Measurements from ENCODE around the gene KIF16B.
"Not testable (repeated sequence)": the region's sequence is repeated elsewhere in the genome, so short reads cannot be mapped to it uniquely, and the experiment has no call there.

The KIF16B gene

GRCh38 chr20:16260133-16260532, 313.1 kb downstream of the KIF16B start:
- DNase-seq (ENCODE audit: low read depth), result not testable (repeated sequence)

GRCh38 chr20:16258766-16259165, 314.5 kb downstream of the KIF16B start:
- DNase-seq (ENCODE audit: low read depth), result no peak

- DNase-seq (ENCODE audit: low read depth), result no peak
Measured at GRCh38 chr20:16257813-16258430, 315.3 kb downstream of the KIF16B start.

GRCh38 chr20:16257021-16257420, 316.2 kb downstream of the KIF16B start:
- DNase-seq (ENCODE audit: low read depth), result no peak

- DNase-seq (ENCODE audit: low read depth), result no peak
Measured at GRCh38 chr20:16246870-16247269, 326.4 kb downstream of the KIF16B start.

- DNase-seq (ENCODE audit: low read depth), result no peak
Measured at GRCh38 chr20:16246291-16246690, 327.0 kb downstream of the KIF16B start.

GRCh38 chr20:16245879-16246278, 327.4 kb downstream of the KIF16B start:
- no peak for DNase-seq (ENCODE audit: low read depth)

GRCh38 chr20:16244892-16245291, 328.4 kb downstream of the KIF16B start:
- no peak for DNase-seq (ENCODE audit: low read depth)

- no peak for DNase-seq (ENCODE audit: low read depth)
Measured at GRCh38 chr20:16243470-16243869, 329.8 kb downstream of the KIF16B start.

GRCh38 chr20:16241911-16242310, 331.3 kb downstream of the KIF16B start:
- no peak for DNase-seq (ENCODE audit: low read depth)

GRCh38 chr20:16240355-16240754, 332.9 kb downstream of the KIF16B start:
- DNase-seq (ENCODE audit: low read depth), result no peak

- DNase-seq (ENCODE audit: low read depth), result no peak
Measured at GRCh38 chr20:16236589-16237241, 336.5 kb downstream of the KIF16B start.

- no peak for DNase-seq (ENCODE audit: low read depth)
Measured at GRCh38 chr20:16230402-16230801, 342.8 kb downstream of the KIF16B start.

- DNase-seq (ENCODE audit: low read depth), result no peak
Measured at GRCh38 chr20:16229813-16230212, 343.4 kb downstream of the KIF16B start.

- no peak for DNase-seq (ENCODE audit: low read depth)
Measured at GRCh38 chr20:16228722-16229121, 344.5 kb downstream of the KIF16B start.

GRCh38 chr20:16226961-16227360, 346.3 kb downstream of the KIF16B start:
- DNase-seq (ENCODE audit: low read depth), result not testable (repeated sequence)

- DNase-seq (ENCODE audit: low read depth), result no peak
Measured at GRCh38 chr20:16224836-16225235, 348.4 kb downstream of the KIF16B start.

- DNase-seq (ENCODE audit: low read depth), result no peak
Measured at GRCh38 chr20:16222859-16223411, 350.3 kb downstream of the KIF16B start.

Measured in fibroblast of the conjunctiva (primary cell).